ENCODE data around the gene ROMO1.

The ROMO1 gene

GRCh38 chr20:35729283-35729807 lies 30.1 kb downstream of the ROMO1 start:
- in situ Hi-C loops (cut with HindIII; ENCODE audit: low sequenced_read_pairs): no loop called here

- in situ Hi-C loops (cut with HindIII; ENCODE audit: low sequenced_read_pairs): no loop called here
These were observed 30.8 kb downstream of the ROMO1 start for GRCh38 chr20:35729836-35730582.

GRCh38 chr20:35730583-35731468 lies 31.6 kb downstream of the ROMO1 start:
- in situ Hi-C loops (cut with HindIII; ENCODE audit: low sequenced_read_pairs): no loop called here

- in situ Hi-C loops (cut with HindIII; ENCODE audit: low sequenced_read_pairs): no loop called here
These were observed 32.2 kb downstream of the ROMO1 start for GRCh38 chr20:35731469-35731788.

- in situ Hi-C loops (cut with HindIII; ENCODE audit: low sequenced_read_pairs): no loop called here
These were observed 32.8 kb downstream of the ROMO1 start for GRCh38 chr20:35731862-35732643.

GRCh38 chr20:35732644-35732982 lies 33.4 kb downstream of the ROMO1 start:
- in situ Hi-C loops (cut with HindIII; ENCODE audit: low sequenced_read_pairs): no loop called here

GRCh38 chr20:35734374-35734773 lies 35.2 kb downstream of the ROMO1 start:
- in situ Hi-C loops (cut with HindIII; ENCODE audit: low sequenced_read_pairs): no loop called here

- in situ Hi-C loops (cut with HindIII; ENCODE audit: low sequenced_read_pairs): no loop called here
These were observed 35.8 kb downstream of the ROMO1 start for GRCh38 chr20:35734777-35735649.

GRCh38 chr20:35735826-35736470 lies 36.7 kb downstream of the ROMO1 start:
- in situ Hi-C loops (cut with HindIII; ENCODE audit: low sequenced_read_pairs): no loop called here

GRCh38 chr20:35737865-35738333 lies 38.7 kb downstream of the ROMO1 start:
- in situ Hi-C loops (cut with HindIII; ENCODE audit: low sequenced_read_pairs): no loop called here

GRCh38 chr20:35738410-35739179 lies 39.4 kb downstream of the ROMO1 start:
- in situ Hi-C loops (cut with HindIII; ENCODE audit: low sequenced_read_pairs): no loop called here

GRCh38 chr20:35739294-35740163 lies 40.3 kb downstream of the ROMO1 start:
- in situ Hi-C loops (cut with HindIII; ENCODE audit: low sequenced_read_pairs): no loop called here

- in situ Hi-C loops (cut with HindIII; ENCODE audit: low sequenced_read_pairs): no loop called here
These were observed 42.9 kb downstream of the ROMO1 start, which contains the start of gene RBM39 for GRCh38 chr20:35741892-35742740. Gene RBM39 (minus strand): TSS chr20:35742260. CDS start chr20:35740874, 1,386 bp downstream.

- in situ Hi-C loops (cut with HindIII; ENCODE audit: low sequenced_read_pairs): no loop called here
These were observed 43.7 kb downstream of the ROMO1 start for GRCh38 chr20:35742741-35743523.

GRCh38 chr20:35743693-35744491 lies 44.7 kb downstream of the ROMO1 start:
- in situ Hi-C loops (cut with HindIII; ENCODE audit: low sequenced_read_pairs): no loop called here

Measured in DLD1 (cell line).